GM18498 (cell line): Measurements from ENCODE around the gene TM4SF1.
A peak's percentile ranks its signal among the peaks of the same experiment; 100 is the strongest.
"Not testable (repeated sequence)": the region's sequence is repeated elsewhere in the genome, so short reads cannot be mapped to it uniquely, and the experiment has no call there.

Experiments
- ATAC-seq: cut with Tn5 transposase; IDR thresholded peaks from one replicate; pipeline ENCODE4 v1.9.1; 2021; ENCODE audit warnings: mild to moderate bottlenecking, moderate library complexity; ENCODE audit not compliant: unreplicated experiment

Gene TM4SF1

DNA sequence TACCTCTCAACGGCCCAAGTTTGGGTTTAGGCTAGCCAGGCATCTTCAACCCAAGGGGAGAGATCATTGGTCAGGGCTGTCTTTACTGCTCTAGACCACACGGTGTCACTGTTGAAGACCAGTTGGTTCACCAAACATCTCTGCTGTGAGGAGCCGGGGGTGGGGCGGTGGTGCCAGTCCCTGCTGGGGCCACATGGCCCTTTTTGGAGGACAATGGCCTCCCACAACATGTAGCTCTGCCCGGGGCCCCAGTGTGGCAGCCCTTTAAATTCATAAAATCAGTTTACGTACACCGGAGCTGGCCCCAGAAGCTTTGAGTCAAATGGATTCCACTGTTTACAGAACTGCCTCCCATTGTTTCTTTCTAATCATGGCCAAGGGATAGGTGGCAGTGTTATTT lies 24.9 kb downstream of the TM4SF1 start:
- peak; percentile 94 for ATAC-seq

DNA sequence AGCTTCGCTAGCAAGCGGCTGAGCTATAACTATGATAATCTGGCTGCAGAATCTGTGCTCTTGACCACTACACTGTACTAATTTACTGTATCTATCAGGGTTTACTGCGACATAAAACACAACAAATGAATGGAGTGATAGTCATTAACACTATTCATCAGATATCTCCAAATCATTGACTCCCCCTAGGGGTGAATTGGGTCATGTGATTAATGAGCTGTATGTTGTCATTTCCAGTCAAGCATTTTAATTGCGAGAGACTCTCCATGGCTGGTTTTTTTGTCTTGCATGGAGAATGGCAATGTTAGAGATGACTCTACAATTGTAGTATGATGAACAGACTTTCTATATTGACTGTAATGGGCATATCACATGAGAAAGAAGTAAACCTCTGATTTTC lies 33.5 kb downstream of the TM4SF1 start:
- ATAC-seq, result no peak

DNA sequence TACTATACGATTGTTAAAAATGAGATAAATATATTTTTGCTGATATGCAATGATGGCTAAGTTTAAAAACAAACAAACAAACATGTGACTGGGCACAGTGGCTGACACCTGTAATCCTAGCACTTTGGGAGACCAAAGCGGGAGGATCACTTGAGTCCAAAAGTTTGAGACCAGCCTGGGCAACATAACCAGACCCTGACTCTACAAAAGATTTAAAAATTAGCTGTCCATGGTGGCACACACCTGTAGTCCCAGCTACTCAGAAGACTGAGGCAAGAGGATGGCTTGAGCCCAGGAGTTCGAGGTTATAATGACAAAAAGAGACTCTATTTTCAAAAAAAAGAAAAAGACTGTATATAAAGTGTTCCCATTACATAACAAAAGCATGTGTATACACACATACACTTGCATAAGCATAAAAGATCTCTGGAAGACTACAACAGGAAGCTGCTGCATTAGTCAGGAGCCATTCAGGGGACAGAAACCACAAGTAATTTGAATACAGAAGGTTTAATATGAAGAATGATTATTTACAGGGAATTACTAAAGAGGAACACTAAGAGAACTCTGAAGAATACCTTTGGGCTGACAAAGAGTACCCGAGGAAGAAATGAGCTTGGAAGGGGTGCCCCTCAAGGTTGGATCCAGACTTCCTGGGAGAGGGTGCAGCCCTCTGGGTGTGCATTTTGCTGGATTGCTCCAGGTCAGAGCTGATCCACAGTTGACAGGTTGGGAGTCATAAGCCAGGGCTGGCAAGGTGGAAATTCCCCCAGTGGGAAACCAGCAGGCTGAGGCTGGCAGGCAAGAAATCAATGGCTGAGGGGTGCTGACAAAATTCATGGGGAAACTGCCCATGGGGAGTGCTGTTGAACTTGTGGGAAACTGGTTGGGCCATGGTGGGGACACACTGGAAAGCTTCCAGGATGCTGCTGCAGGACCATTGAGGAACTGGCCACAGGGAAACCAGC lies 34.8 kb downstream of the TM4SF1 start:
- ATAC-seq, result no peak

- no peak for ATAC-seq
These were observed 37.0 kb downstream of the TM4SF1 start for GRCh38 chr3:149340310-149340933.

- ATAC-seq, result no peak
These were observed 37.5 kb downstream of the TM4SF1 start for GRCh38 chr3:149339931-149340309.

- not testable (repeated sequence) for ATAC-seq
These were observed 40.0 kb downstream of the TM4SF1 start for GRCh38 chr3:149337486-149337885.

GRCh38 chr3:149336925-149337324 lies 40.5 kb downstream of the TM4SF1 start:
- no peak for ATAC-seq

GRCh38 chr3:149333176-149333859 lies 44.1 kb downstream of the TM4SF1 start, which contains the start of gene TM4SF18:
Gene TM4SF18 (minus strand): TSS chr3:149333636. CDS start chr3:149333382, 254 bp downstream.
- no peak for ATAC-seq

DNA sequence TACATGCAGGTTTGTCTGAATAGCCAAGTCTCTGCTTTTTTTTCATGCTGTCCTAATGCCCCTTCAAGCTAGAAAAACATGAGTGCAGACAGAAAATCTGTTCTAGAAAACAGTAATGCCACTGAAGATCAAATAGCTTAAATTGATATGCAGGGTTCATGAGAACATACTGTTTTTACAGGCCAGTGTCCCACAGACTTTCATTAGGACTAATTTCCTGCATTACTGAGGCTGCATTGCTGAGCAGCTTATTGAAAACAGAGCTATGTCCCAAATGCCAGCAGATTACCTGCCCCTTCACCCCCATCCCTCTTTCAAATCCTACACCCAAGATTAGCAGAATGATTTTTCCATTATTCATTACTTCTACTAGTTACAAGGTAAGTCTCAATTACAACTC lies 44.7 kb downstream of the TM4SF1 start:
- no peak for ATAC-seq

DNA sequence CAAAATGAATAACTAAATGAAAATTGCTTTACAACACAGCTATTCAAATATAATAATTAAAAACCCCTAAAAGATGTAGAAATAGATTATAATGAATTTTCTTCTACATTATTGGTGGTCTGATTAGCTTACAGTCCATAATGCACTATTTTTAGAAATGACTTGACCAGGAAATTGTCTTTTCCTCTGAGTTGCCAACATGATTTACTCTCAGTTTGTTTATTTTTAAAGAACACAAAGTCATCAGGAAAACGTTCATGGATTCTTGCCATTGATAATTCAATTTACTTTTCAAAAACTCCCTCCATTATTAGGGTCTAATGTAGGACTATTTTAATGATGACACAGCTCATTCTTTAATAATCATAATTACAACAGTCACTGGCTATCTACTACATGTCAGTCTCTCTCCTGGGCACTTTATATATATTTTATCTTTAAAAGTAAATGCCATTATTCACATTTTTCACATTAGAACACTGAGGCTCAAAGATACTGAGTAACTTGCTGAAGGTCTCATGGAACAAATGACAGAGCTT lies 45.2 kb downstream of the TM4SF1 start:
- no peak for ATAC-seq

GRCh38 chr3:149331396-149331795 lies 46.1 kb downstream of the TM4SF1 start:
- no peak for ATAC-seq

- no peak for ATAC-seq
These were observed 46.7 kb downstream of the TM4SF1 start for GRCh38 chr3:149330609-149331331.

DNA sequence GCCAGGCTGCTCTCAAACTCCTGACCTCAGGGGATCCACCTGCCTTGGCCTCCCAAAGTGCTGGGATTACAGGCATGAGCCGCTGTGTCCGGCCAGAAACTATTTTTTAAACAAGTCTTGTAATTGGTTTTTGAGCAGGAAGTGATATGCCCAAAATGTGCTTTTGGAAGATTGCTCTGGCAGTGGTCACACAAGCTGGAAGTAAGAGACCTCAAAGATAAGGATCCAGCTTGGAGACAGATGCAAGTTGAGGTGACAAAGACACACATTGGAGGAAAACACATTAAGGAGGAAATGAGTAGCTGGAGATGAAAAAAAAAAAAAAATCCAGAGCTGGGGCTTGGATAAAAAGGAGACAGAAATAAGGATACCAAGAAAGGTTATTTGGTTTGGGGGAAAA lies 50.3 kb downstream of the TM4SF1 start:
- ATAC-seq, result no peak

GRCh38 chr3:149325581-149325980 lies 51.9 kb downstream of the TM4SF1 start:
- ATAC-seq, result no peak

- no peak for ATAC-seq
These were observed 53.1 kb downstream of the TM4SF1 start for GRCh38 chr3:149324332-149324731.

DNA sequence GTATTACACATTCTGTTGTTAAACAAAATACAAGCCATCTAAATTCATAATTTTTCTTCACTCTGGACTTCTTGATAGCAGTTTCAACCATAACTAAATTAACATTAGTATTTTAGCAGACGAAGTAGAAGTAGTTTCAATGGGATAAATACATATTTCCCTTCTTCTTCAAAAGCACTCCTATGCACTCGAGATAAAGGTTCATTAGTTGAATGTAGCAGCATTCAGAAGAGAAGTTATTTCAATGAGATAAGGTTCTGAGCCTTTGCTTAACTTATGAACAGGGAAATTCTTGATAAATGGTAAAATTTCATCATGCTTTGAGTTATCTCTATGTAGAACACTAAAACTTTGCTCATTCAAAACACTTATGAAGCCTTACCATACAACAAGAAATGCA lies 55.8 kb downstream of the TM4SF1 start:
- no peak for ATAC-seq

- no peak for ATAC-seq
These were observed 56.3 kb downstream of the TM4SF1 start for GRCh38 chr3:149321136-149321535.

GRCh38 chr3:149319750-149320149 lies 57.7 kb downstream of the TM4SF1 start:
- no peak for ATAC-seq
